Activated effector memory CD4-positive, alpha-beta T cell treated with anti-CD3 and anti-CD28 coated beads, Interleukin-2, amount 50 U/mL, for 16 hours (primary cell): ENCODE results near the gene DLX4.

Source experiments
- DNase-seq: peaks from one replicate; pipeline ENCODE4 v3.0.0-alpha.2; 2020

DLX4 gene

DNA sequence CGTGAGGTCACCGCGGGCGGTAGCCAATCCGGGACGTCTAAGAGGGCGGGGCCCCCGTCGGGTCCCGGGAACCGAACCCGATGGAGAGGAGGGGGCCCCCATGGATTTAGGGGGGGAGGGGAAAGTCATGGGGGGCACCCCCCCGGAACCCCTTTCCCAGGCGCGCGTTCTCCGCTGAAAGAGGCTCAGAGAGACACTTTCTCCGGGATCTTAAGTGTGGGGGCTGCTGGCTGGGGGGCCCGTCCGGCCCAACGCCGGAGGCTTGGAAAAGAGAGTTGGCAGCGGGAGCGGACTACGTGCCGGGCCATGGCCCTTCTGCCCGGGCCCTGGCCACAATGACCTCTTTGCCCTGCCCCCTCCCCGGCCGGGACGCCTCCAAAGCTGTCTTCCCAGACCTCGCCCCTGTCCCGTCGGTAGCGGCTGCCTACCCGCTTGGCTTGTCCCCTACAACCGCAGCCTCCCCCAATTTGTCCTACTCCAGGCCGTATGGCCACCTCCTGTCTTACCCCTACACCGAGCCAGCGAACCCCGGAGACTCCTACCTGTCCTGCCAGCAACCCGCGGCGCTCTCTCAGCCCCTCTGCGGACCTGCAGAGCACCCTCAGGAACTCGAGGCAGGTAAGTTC, at the start of gene DLX4:
DLX4 (plus strand) TSS at position 57 of the 626 bp plus-strand sequence; CDS start at position 336, 279 bp downstream.
- peak; percentile 64 for DNase-seq

- DNase-seq: no peak
Measured at GRCh38 chr17:49920030-49920769, 48.8 kb upstream of the DLX4 start.

DNA sequence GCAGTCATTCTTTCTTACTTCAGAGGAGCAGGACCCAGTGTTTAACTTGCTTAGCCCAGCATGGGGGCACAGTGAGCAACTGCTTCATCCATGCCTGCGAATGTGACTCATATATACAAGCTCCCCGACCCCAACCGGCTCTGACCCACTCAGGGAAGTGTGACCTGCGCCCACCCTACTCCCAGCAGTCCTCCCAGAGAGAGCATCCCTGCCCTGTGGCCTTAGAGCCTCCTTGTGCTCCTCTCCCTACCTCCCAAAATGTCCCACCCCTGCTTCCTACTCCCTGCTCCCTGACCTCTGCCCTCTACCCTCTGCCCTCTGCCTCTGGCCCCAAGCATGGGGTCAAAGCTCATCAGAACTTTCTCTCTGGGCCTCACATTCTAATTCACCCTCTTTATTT, 46.9 kb upstream of the DLX4 start:
- DNase-seq: no peak

DNA sequence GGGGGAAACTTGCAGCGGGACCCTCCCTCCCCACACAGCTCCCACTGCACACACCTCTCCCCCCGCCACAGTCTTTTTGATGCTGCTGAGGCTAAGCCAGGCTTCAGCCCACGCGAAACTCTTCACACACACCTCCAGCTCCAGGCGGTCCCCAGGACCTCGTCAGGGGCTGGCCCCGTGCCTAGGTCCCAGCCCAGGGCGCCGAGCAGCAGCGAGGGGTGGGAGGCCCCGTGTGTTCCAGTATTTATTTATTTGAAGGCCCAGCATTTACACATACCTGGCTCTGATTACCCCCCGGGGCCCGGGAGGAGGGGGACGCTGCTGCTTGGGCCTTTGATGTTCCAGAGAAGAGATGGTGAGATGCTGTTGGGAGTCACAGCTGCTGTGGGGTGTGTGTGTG, 44.9 kb upstream of the DLX4 start:
- DNase-seq: no peak

DNA sequence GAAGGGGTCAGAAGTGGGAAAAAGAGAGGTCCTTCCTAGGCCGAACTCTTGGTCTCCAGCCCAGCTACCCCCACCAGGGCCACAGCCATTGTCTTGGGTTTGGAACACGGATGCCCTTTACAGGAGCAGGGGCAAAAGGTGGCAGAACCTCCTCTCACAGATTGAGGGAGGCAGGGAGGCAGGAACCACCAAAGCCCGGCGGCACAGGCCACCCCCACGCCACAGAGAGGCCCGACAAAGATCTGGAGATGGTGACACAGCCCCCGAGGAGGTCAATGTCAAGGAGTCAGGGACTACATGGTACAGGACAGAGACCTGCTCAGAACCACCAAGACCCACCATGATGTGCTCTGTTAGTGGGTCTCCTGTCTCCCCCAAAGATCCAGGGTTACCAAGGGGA, 44.4 kb upstream of the DLX4 start:
- no peak for DNase-seq

GRCh38 chr17:49925921-49926320, 43.1 kb upstream of the DLX4 start:
- no peak for DNase-seq

GRCh38 chr17:49926886-49927285, 42.1 kb upstream of the DLX4 start:
- DNase-seq: no peak

GRCh38 chr17:49928126-49928800, 40.7 kb upstream of the DLX4 start:
- no peak for DNase-seq

GRCh38 chr17:49928837-49929475, 40.0 kb upstream of the DLX4 start:
- DNase-seq: no peak

DNA sequence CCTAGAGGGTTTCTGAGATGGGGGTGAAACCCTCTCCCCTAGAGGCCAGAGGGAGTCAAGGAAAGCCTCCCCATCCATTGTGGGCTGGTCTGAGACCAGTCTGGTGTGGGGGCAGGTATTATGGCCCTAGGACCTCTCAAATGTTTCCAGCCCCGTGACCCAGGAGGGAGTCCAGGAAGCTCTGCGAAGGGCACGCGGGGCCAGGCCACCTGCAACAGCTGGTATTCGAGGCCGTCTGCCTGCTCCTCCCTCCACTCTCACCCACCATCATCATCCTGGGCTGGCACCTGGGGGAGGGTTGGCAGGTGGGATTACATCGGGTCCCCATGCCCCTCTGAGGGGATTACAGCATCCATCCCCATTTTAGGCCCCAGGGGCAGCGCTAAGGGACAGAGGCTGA, 38.1 kb upstream of the DLX4 start:
- no peak for DNase-seq

DNA sequence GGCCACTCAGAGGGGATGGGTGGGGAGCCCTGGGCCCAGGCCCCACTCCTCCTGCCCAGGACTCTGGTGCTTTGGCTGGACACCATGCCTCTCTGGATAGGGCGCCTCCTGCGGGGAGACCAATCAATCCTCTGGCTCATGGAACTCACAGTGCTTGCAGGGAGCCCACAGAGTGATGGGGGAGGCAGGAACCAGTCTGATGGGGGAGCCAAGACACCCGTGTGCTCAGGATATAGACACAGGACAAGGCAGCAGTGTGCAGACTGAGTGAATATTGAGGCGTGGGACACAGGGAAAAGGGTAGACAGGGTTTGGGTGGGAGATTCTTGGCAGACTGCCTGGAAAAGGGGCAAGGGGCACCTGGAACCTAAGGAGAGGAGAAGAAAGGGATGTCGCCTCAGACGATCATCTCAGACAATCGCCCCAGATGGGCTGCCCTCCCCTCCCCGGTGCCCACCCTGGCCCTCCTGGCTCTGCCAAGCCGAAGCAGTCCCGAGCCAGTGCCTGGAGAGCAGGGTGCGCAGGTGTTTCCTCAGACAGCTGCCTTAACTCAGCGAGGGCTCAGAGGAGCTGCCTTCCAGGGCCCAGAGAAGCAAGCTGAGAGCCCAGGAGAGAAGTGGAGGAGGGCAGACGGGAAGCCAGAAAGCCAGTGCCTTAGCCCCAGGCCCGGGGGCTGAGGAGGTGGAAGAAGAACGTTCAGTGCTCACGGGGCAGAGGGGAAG, 37.4 kb upstream of the DLX4 start:
- DNase-seq: no peak

GRCh38 chr17:49932138-49932723, 36.8 kb upstream of the DLX4 start:
- no peak for DNase-seq

DNA sequence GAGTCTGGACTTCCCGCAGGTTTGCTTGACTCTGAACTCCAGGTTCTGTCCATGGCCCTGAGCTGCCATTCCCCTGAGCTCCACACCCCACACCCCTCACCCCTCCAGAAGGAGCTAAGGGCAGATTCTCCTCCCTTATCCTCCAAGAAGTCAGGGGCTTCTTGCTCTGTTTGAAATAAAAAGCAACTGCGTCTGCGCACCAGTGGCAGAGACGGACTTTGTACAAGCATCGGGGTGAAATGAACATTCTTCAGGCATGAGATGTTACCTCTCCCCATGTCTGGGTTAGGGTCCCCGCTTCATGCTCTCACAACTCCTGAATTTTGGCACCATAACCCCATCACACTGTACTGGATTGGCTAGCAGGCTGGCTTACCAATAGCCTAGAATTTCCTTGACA, 36.1 kb upstream of the DLX4 start:
- no peak for DNase-seq

GRCh38 chr17:49935526-49936210, 33.3 kb upstream of the DLX4 start:
- DNase-seq: no peak

GRCh38 chr17:49936386-49936785, 32.6 kb upstream of the DLX4 start:
- no peak for DNase-seq

GRCh38 chr17:49939318-49939717, 29.7 kb upstream of the DLX4 start:
- no peak for DNase-seq

DNA sequence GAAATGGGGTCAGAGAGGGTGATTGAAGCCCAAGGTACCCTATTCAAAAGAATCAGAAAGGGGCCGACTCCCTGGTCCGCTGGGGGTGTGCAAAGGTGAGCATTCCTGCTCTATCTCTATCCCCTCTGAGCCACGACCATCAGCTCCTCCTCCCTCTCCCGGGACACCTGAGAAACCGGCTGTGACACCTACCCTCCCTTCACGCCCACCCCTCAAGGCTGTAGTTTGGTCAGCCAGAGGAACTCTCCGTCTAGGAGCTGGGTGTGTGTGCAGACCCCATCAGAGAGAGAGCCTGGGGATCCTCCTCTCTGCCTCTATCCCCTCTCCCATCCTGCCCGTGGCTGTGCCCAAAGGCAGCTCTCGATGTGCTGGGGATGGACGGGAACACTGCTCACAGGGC, 27.6 kb upstream of the DLX4 start:
- DNase-seq: no peak

GRCh38 chr17:49942947-49943346, 26.0 kb upstream of the DLX4 start:
- no peak for DNase-seq

DNA sequence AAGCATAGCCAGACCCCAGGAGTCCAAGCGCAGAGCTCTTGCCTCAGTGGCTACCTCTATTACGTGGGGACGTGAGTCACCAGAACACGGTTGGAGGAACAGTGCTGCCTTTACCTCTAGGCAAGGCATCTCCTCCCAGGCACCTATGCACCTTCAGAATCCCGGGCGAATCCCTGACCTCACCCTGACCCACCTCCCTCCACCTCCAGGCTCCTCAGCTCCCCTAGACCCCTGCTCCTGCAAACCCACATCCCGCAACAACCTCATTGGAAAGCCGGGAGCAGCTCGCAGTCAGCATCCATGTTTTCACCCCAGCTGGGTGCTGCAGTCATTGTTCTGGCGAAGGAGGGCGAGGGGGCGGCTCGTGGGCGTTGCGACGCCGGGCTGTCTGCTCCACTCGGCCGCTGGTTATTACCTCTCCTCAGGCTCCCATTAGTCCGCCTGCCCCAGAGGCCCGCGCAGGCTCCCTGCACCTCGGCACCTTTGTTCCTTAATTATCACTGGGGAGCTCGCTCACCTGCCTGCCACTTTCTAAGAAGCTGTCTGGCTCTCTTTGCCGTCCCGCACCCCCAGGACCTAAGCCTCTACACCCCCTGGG, 24.6 kb upstream of the DLX4 start:
- no peak for DNase-seq

DNA sequence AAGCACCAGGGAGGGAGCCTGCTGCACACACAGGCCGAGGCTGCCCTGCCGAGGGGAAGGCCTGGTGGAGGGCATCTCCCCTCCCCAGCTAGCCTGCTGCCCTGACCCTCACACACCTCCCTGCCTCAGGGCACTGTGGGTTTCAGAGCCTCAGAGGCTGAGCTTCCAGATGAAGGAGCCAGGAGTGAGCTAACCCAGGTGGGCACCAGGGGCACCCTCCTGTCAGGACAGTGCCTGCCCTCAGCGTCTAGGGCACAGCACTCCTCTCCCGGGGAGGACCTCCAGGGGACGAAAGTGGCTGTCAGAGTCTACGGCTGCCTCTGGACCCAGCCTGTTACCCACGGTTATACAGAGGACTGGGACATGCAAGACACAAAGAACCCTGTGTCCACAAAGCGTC, 22.8 kb upstream of the DLX4 start:
- DNase-seq: no peak

DNA sequence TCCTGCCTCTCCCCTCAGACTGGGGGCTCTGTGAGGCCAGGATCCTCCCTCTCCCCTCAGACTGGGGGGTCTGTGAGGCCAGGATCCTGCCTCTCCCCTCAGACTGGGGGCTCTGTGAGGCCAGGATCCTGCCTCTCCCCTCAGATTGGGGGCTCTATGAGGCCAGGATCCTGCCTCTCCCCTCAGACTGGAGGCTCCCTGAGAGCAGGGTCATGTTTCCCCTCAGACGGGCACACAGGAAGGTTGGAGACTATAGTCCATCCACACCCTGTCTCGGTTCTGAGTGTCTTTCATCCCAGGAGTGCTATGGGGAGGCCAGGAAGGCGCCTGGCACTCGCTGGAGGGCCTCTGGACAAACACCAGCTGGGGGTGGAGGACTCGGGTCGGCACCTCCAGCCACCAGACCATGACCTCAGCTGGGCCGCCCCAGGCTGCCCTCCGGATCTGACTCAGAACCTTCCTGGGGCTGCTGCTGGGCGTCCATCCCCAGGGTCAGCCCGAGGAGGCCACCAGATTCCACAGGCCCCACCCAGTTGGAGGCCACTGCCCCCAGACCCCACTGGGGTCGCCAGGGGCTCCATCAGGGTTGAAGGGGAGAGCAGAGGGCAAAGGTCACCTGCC, 21.9 kb upstream of the DLX4 start:
- DNase-seq: no peak
